Measurements from ENCODE around the gene ATXN1.

The ATXN1 gene

DNA sequence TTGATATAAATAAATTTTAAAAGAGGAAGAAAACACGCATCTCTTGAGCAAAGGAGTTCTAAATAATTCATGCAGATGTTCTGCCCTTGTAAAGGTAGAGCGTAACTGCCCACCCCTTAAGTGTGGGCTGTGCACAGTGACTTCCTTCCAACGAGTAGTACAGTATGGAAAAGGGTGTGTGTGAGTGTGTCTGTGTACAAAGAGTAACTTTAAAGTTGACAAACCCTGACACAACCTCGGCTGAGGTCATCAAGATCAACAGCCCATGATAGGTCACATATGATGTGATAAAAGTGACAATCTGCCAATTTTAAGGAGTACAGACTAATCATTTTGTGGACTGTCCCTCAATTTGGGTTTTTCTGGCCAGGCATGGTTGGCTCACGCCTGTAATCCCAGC is 225.7 kb downstream of the ATXN1 start:
- DNase-seq (ENCODE audit: low read depth in 2 of 2): no peak

GRCh38 chr6:16533721-16534136 is 227.5 kb downstream of the ATXN1 start:
- no peak for DNase-seq (ENCODE audit: low read depth in 2 of 2)

DNA sequence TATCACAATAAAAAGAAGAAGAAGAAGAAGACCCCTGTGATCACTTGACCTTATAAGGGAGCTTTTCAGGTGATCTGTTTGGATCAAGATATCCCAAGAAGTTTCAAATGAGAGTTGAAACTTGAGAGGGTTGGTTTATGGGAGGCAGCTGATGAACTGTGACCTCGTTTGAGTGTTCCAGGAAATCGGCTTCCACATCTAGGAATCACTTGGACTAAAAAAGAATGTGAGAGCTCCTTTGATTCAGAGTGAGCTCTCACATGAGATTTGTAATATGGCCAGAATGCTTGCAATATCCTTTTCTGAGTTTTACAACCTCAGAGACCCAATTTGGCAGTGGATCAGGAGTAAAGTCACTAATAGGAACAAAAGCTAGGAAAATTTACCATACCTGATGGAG is 228.1 kb downstream of the ATXN1 start:
- DNase-seq (ENCODE audit: low read depth in 2 of 2): no peak

GRCh38 chr6:16527691-16528090 is 233.6 kb downstream of the ATXN1 start:
- DNase-seq (ENCODE audit: low read depth in 2 of 2): no peak

- no peak for DNase-seq (ENCODE audit: low read depth in 2 of 2)
Observed at GRCh38 chr6:16524380-16524707, 236.9 kb downstream of the ATXN1 start.

GRCh38 chr6:16523606-16524379 is 237.5 kb downstream of the ATXN1 start:
- DNase-seq (ENCODE audit: low read depth in 2 of 2): peak; percentile 86 to 87

DNA sequence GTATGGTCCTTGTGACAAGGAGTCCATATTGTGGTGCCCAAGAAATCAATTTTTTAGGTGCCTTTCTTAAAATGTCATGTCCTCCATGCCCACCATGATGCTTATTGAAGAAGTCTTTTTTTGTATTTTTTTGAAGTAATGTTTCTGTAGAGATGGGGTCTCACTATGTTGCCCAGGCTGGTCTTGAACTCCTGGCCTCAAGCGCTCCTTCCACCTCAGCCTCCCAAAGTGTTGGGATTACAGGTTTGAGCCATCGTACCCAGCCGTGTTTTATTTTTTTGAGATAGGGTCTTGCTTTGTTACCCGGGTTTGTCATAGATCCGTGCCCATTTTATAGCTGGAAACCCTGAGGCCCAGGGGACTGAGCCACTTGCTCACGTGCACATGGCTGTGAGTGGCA is 238.3 kb downstream of the ATXN1 start:
- DNase-seq (ENCODE audit: low read depth in 2 of 2): no peak

DNA sequence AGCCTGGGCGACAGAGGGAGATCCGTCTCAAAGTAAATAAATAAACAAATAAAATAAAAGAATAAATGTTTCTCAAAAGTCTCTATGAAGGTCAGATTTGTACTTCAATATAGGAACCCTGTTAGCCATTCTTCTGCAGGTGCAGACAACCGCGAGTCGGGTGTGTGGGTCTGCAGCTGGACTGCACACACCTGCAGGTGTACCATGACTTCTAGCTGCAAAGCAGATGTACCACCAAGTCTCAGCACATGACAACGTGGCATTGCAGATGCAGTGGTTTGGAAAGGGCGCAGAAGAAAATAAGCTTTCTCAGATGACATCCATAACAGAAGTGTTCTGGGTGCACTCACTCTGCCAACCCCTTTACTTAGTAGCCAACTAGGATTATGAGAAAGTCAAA is 239.7 kb downstream of the ATXN1 start:
- DNase-seq (ENCODE audit: low read depth in 2 of 2): no peak

GRCh38 chr6:16519265-16520242 is 241.7 kb downstream of the ATXN1 start:
- DNase-seq (ENCODE audit: low read depth in 2 of 2): no peak

- no peak for DNase-seq (ENCODE audit: low read depth in 2 of 2)
Observed at GRCh38 chr6:16518265-16518664, 243.0 kb downstream of the ATXN1 start.

DNA sequence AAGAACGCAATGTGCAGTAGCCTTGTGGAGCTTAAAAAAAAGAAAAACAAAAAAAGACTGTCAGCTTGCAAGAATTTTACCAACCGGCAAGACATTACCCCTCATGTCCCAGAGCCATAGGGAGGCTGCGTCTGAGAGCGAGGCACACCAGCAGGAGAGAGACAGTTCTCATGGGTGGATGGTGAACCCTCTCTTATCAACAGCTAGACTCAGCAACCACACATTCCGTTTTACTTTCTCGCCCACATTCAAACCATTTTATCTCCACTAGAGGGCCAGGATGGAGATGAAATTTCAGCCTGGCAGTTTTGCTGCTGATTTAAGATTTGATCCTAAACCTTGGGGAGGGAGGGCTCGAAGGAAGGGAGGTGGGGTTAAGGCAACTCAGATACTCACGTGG is 247.0 kb downstream of the ATXN1 start:
- DNase-seq (ENCODE audit: low read depth in 2 of 2): no peak

- no peak for DNase-seq (ENCODE audit: low read depth in 2 of 2)
Observed at GRCh38 chr6:16512544-16513290, 248.5 kb downstream of the ATXN1 start.

DNA sequence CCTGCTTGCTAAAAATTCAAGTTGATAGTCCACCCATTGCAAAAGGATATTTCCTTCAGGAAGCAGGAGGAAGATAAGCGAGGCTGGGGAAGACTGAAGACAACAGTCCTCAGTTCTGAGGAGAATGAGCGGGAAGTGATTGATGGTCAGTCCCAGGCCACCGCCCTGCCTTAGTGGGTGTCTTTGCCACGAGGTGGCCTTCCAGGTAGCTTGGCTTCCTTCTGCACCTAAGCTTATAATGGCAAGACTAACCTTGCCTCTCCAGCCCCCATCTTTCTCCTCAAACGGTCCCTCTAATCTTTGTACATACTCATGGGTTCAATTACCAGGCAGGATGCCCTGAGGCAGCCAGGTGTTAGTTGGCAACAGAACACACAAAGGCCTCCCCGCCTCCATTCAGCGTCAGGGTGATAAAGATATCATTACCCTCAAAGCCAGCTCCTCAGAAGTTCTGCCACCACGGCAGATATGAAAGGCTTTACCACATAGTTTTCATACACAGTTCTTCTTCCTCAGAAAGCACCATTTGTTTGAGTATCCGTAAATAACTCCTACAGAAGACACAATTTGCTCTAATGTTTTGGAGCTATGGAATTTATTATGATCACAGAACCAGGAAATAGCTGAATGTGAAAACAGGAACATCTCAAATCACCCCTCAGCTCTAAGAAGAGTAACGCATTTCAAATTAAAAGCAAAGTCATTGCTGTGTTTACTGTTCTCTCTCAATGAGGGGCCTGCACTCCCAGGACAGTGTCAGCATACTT is 249.4 kb downstream of the ATXN1 start:
- DNase-seq (ENCODE audit: low read depth in 2 of 2): no peak

GRCh38 chr6:16511040-16511660 is 250.1 kb downstream of the ATXN1 start:
- no peak for DNase-seq (ENCODE audit: low read depth in 2 of 2)

DNA sequence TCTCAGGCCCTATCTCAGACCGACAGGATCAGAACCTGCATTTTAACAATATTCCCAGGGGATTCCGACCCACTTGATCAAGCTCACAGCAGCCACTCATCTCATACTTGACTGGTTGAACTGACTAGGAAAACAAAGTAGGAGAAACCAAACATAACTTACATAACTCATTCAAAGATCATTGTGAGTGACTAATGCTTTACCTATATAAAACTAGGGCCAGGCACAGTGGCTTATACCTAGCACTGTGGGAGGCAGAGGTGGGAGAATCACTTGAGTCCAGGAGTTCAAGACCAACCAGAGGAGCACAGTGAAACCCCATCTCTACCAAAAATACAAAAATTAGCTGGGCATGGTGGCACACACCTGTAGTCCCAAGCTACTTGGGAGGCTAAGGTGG is 251.0 kb downstream of the ATXN1 start:
- DNase-seq (ENCODE audit: low read depth in 2 of 2): no peak

DNA sequence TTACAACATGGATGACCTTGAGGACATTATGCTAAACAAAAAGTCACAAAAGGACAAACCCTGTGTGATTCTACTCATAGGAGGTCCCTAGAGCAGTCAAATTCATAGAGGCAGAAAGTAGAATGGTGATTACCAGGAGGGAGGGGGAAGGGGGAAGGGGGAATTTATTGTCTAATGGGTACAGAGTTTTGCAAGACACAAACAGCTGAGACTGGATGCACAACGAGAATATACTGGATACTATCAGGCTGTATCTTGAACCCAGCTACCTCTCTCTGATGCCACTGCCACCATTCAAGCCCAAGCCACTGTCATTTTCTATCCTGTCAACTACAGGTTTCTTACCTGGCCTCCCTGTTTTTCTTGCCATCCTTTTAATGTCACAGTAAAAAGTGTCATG is 252.3 kb downstream of the ATXN1 start:
- no peak for DNase-seq (ENCODE audit: low read depth in 2 of 2)

DNA sequence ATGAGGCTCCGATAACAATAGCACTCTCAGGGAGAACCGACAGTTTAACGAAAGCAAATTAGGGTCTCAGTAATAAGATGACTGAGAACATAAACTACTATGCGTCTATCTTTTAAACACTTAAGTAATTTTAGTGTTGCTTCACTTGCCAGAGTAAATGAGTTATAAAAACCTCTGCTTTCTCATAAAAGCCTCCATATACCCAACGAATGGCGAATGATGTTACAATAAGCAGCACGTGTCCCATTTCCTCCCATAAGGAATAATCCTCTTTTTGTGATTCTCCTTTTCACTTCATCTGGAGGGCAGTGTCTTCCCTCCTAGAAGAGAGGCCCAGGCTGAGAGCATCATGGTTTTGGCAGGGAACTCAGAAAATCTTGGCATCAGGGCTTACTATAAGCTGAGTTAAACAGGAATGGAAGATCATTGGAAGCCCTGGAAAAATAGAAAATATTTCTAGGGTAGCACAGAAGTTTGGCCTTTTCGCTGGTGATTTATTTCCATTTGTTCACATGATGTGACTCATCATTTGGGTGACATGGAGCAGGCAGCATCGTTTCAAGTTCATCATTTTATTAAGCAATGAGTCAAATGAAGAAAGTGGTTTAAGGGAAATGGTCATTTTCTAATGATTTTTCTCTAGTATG is 255.4 kb downstream of the ATXN1 start:
- DNase-seq (ENCODE audit: low read depth in 2 of 2): peak; percentile 68

GRCh38 chr6:16504609-16505008 is 256.7 kb downstream of the ATXN1 start:
- DNase-seq (ENCODE audit: low read depth in 2 of 2): no peak

DNA sequence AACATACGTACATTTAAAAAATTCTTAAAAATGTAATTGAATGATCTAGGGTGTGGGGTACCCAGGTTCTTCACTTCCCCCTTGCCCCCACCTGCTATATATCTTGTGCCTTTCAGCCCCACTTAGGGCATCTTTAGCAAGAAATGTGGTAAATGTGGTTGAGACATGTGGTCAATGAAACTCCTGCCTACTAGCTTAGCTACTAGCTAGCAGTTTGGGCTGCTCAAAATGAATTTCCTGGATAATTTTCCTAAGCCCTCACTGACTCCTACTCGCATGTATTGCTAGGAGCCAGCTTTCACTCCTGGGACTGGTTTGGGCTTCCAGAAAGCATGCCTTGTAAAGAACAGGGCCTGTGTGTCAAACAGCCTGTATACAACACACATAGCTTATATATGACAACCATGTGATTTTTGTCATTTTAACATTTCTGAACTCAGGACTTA is 257.3 kb downstream of the ATXN1 start:
- no peak for DNase-seq (ENCODE audit: low read depth in 2 of 2)

DNA sequence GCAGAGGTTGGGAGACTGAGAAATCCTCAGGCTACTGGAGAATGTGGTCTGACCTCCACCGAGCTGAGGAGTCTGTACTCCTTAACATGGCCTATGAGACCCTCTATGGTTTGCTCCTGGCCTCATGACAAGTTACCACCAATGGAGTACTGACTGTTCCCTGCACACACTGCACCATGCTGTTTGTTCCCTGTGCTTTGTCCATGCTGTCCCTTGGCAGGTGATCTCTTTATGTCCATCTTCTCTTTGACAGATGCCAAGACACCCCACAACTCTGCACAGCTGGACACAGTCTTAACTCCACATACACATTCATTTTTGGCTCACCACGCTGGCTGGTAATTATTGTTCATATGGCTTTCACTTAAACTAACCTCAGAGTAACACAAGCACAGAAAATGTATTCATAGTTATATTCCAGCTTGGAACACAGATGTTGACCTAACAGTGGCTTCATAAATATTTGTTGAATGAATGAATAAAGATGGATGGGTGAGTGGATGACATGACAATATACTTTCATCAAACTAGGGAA is 258.0 kb downstream of the ATXN1 start:
- DNase-seq (ENCODE audit: low read depth in 2 of 2): no peak

All from fibroblast of skin of left biceps (primary cell).